ENCODE results near the gene NAT16. TPM values are rescaled to one million over a fixed set of nuclear protein-coding genes. Genes with fewer than 3 reads are reported as not detected.

The NAT16 gene
- total and polyA plus RNA-seq, 2 of the 13 experiments (the other 11 are each of a cell fraction or from before 2014, with no cell fraction given) = 0.04 TPM; not detected in 1

DNA sequence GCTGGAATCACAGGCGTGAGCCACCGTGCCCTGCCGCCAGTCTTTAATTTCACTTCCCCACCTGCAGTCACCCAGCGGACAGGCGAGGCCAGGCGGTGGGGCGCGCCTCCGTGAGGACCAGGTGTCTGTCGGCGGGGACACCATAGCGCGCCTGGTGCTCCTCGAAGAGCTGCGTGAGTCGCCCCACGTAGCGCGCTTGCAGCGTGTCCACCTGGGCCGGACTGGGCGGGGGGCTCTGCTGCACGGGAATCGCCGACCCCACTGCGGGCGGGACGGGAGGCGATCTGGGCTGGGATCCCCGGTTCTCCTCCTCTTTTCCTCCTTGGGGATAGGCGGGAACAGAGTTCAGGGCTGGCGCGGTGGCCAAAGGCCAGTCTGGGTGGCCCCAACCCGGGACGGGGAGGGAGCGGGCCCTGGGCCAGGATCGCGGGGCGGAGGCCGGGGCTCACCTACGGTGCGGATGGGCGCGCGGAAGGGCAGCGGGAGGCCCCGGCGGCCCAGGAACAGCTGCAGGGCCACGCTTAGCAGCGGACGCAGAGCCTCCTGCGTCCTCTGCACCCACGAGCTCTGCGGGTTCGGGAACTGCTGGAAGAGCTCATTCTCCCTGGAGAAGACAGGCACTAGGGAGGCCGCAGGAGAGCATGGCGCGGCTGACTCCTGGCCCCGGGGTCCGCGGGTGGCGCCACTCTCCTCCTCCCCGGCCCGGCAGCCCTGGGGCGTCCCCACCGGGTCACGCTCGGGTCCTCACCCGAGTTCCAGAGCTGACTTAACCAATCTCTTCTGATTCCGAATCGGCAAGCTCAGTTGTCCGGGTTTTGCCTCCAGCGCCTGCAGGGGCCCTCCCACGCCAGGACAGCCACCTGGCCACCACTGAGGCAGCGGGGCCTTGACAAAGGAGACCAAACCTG is 21.9 kb upstream of the NAT16 start (continued):
- TF ChIP-seq, protein P1, sequence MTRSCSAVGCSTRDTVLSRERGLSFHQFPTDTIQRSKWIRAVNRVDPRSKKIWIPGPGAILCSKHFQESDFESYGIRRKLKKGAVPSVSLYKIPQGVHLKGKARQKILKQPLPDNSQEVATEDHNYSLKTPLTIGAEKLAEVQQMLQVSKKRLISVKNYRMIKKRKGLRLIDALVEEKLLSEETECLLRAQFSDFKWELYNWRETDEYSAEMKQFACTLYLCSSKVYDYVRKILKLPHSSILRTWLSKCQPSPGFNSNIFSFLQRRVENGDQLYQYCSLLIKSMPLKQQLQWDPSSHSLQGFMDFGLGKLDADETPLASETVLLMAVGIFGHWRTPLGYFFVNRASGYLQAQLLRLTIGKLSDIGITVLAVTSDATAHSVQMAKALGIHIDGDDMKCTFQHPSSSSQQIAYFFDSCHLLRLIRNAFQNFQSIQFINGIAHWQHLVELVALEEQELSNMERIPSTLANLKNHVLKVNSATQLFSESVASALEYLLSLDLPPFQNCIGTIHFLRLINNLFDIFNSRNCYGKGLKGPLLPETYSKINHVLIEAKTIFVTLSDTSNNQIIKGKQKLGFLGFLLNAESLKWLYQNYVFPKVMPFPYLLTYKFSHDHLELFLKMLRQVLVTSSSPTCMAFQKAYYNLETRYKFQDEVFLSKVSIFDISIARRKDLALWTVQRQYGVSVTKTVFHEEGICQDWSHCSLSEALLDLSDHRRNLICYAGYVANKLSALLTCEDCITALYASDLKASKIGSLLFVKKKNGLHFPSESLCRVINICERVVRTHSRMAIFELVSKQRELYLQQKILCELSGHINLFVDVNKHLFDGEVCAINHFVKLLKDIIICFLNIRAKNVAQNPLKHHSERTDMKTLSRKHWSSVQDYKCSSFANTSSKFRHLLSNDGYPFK (CRISPR knock-in tag; IDR thresholded peaks at IDR 0.05; ENCODE audit: borderline replicate concordance) = peak; percentile 8; the same call in 1 of the 2 replicates
- TF ChIP-seq JUN (CRISPR knock-in tag; IDR thresholded peaks at IDR 0.05) = no peak
- TF ChIP-seq, protein P2, sequence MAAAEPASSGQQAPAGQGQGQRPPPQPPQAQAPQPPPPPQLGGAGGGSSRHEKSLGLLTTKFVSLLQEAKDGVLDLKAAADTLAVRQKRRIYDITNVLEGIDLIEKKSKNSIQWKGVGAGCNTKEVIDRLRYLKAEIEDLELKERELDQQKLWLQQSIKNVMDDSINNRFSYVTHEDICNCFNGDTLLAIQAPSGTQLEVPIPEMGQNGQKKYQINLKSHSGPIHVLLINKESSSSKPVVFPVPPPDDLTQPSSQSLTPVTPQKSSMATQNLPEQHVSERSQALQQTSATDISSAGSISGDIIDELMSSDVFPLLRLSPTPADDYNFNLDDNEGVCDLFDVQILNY (CRISPR knock-in tag; conservative IDR thresholded peaks at IDR 0.05) = no peak
- no peak for TF ChIP-seq FOXA3 (CRISPR knock-in tag; IDR thresholded peaks at IDR 0.05)
- peak; percentile 17; the same call in 1 of the 2 replicates for TF ChIP-seq ZNF143 (CRISPR knock-in tag; IDR thresholded peaks at IDR 0.05)
- TF ChIP-seq, protein P3, sequence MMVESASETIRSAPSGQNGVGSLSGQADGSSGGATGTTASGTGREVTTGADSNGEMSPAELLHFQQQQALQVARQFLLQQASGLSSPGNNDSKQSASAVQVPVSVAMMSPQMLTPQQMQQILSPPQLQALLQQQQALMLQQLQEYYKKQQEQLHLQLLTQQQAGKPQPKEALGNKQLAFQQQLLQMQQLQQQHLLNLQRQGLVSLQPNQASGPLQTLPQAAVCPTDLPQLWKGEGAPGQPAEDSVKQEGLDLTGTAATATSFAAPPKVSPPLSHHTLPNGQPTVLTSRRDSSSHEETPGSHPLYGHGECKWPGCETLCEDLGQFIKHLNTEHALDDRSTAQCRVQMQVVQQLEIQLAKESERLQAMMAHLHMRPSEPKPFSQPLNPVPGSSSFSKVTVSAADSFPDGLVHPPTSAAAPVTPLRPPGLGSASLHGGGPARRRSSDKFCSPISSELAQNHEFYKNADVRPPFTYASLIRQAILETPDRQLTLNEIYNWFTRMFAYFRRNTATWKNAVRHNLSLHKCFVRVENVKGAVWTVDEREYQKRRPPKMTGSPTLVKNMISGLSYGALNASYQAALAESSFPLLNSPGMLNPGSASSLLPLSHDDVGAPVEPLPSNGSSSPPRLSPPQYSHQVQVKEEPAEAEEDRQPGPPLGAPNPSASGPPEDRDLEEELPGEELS (CRISPR knock-in tag; IDR thresholded peaks at IDR 0.05) = no peak
- TF ChIP-seq ZFX (CRISPR knock-in tag; IDR thresholded peaks at IDR 0.05; ENCODE audit: low read depth) = peak; percentile 94
- peak; percentile 89 for TF ChIP-seq HIVEP1 (CRISPR knock-in tag; IDR thresholded peaks at IDR 0.05)
- no peak for TF ChIP-seq MEF2D (CRISPR knock-in tag; IDR thresholded peaks at IDR 0.05)
- no peak for TF ChIP-seq ZNF589 (CRISPR knock-in tag; conservative IDR thresholded peaks at IDR 0.05)
- 0 out of 2 replicates have a peak, but pooled peaks have one; percentile 68 for TF ChIP-seq ZKSCAN5 (CRISPR knock-in tag; IDR thresholded peaks at IDR 0.05)
- TF ChIP-seq EHMT2 (IDR thresholded peaks at IDR 0.05; ENCODE audit: borderline replicate concordance, low read depth, low read length) = no peak
- no peak; the same call in 1 of the 2 replicates for TF ChIP-seq SIX4 (CRISPR knock-in tag; IDR thresholded peaks at IDR 0.05)
- no peak for TF ChIP-seq NKX3-1 (CRISPR knock-in tag; IDR thresholded peaks at IDR 0.05)
- no peak for TF ChIP-seq U2AF1 (optimal IDR thresholded peaks at IDR 0.05; ENCODE audit: low read depth, low read length)
- no peak for TF ChIP-seq NFE2L1 (CRISPR knock-in tag; IDR thresholded peaks at IDR 0.05; ENCODE audit: borderline replicate concordance)
- TF ChIP-seq KDM2A (CRISPR knock-in tag; IDR thresholded peaks at IDR 0.05; ENCODE audit: borderline replicate concordance, low read depth) = no peak; the same call in 1 of the 2 replicates
- TF ChIP-seq, protein P4, sequence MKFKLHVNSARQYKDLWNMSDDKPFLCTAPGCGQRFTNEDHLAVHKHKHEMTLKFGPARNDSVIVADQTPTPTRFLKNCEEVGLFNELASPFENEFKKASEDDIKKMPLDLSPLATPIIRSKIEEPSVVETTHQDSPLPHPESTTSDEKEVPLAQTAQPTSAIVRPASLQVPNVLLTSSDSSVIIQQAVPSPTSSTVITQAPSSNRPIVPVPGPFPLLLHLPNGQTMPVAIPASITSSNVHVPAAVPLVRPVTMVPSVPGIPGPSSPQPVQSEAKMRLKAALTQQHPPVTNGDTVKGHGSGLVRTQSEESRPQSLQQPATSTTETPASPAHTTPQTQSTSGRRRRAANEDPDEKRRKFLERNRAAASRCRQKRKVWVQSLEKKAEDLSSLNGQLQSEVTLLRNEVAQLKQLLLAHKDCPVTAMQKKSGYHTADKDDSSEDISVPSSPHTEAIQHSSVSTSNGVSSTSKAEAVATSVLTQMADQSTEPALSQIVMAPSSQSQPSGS (CRISPR knock-in tag; IDR thresholded peaks at IDR 0.05) = peak; percentile 39; the same call in 1 of the 2 replicates
- no peak for TF ChIP-seq SUZ12 (IDR thresholded peaks at IDR 0.05; ENCODE audit: low read depth, low read length)
- no peak for TF ChIP-seq ZNF496 (CRISPR knock-in tag; IDR thresholded peaks at IDR 0.05; ENCODE audit: insufficient replicate concordance)
- TF ChIP-seq IKZF4 (CRISPR knock-in tag; IDR thresholded peaks at IDR 0.05; ENCODE audit: borderline replicate concordance, low read depth, not compliant biosample characterization) = no peak
